HEK293 (cell line): ENCODE results near the gene ZNF248.

ENCODE experiments used
- CTCF ChIA-PET: fragments of 350-600 bp; formaldehyde crosslinking; extraction: SDS; loops from one replicate; lab custom pipeline; 2021; ENCODE audit warnings: antibody characterized with exemption; lab: Yijun Ruan, JAX
- POLR2A ChIA-PET: fragments of 300-600 bp; formaldehyde crosslinking; extraction: SDS; loops from one replicate; lab custom pipeline; 2020; ENCODE audit warnings: antibody characterized with exemption, inconsistent platforms; lab: Yijun Ruan, JAX
- H3K27ac ChIP-seq: fragments of 200-500 bp; sonication (Bioruptor generic); 2 replicates; pipeline ENCODE4 v1.5.1; 2014; ENCODE audit warnings: low read depth, low read length, control low read depth, inconsistent platforms; ENCODE audit errors: extremely low read depth
- H3K36me3 ChIP-seq, 2 experiments: fragments of 200-500 bp in 1 of 2; sonication (Bioruptor generic) in 1 of 2; 1 replicate in 1 of 2; 2 replicates in 1 of 2; pipeline ENCODE4 v1.5.1; 2014 to 2017; ENCODE audit warnings: inconsistent platforms in 2 of 2, low read length in 2 of 2; ENCODE audit not compliant: control insufficient read depth in 2 of 2, insufficient read depth in 1 of 2
- H3K4me1 ChIP-seq: fragments of 200-500 bp; sonication (Bioruptor generic); 2 replicates; pipeline ENCODE4 v1.5.1; 2014; ENCODE audit warnings: mild to moderate bottlenecking, low read length, inconsistent platforms; ENCODE audit not compliant: control insufficient read depth, insufficient read depth
- H3K4me3 ChIP-seq: 2 replicates; pipeline ENCODE4 v1.5.1; 2011; ENCODE audit warnings: low read depth, mild to moderate bottlenecking, control low read depth, low read length, moderate library complexity
- H3K9me3 ChIP-seq: fragments of 200-500 bp; sonication (Bioruptor generic); 2 replicates; pipeline ENCODE4 v1.5.1; 2014; ENCODE audit warnings: low read depth, low read length, inconsistent platforms; ENCODE audit not compliant: control insufficient read depth, insufficient read depth
- GLI2 ChIP-seq: fragments of 450-650 bp; formaldehyde crosslinking; IDR thresholded peaks from 2 replicates; pipeline ENCODE4; 2017; ENCODE audit warnings: missing biosample characterization, missing genetic modification characterization, low read depth, borderline replicate concordance
- KLF7 ChIP-seq: fragments of 450-650 bp; formaldehyde crosslinking; IDR thresholded peaks from 2 replicates; pipeline ENCODE4 v1.5.1; 2016; ENCODE audit warnings: missing biosample characterization, missing genetic modification characterization, borderline replicate concordance
- PRDM2 ChIP-seq: fragments of 450-650 bp; formaldehyde crosslinking; IDR thresholded peaks from 2 replicates; pipeline ENCODE4 v1.5.1; 2016; ENCODE audit warnings: missing biosample characterization, missing genetic modification characterization, borderline replicate concordance
- WT1 ChIP-seq: fragments of 450-650 bp; formaldehyde crosslinking; IDR thresholded peaks from 2 replicates; pipeline ENCODE4 v1.5.1; 2016; ENCODE audit warnings: missing biosample characterization, missing genetic modification characterization
- ZBTB1 ChIP-seq: fragments of 450-650 bp; formaldehyde crosslinking; IDR thresholded peaks from 2 replicates; pipeline ENCODE4 v1.5.1; 2016; ENCODE audit warnings: missing biosample characterization, missing genetic modification characterization
- ZFP41 ChIP-seq: fragments of 450-650 bp; formaldehyde crosslinking; IDR thresholded peaks from 2 replicates; pipeline ENCODE4 v1.5.1; 2016; ENCODE audit warnings: missing biosample characterization, missing genetic modification characterization, borderline replicate concordance
- ZNF248 ChIP-seq: fragments of 450-650 bp; formaldehyde crosslinking; IDR thresholded peaks from 2 replicates; pipeline ENCODE4 v1.5.1; 2017; ENCODE audit warnings: missing biosample characterization, missing genetic modification characterization
- ZNF26 ChIP-seq: fragments of 450-650 bp; formaldehyde crosslinking; IDR thresholded peaks from 2 replicates; pipeline ENCODE4 v1.5.1; 2016; ENCODE audit warnings: missing biosample characterization, missing genetic modification characterization
- ZNF37A ChIP-seq: fragments of 450-650 bp; IDR thresholded peaks from 2 replicates; pipeline ENCODE4 v1.5.1; 2018; ENCODE audit warnings: missing biosample characterization, missing genetic modification characterization
- ZNF394 ChIP-seq: fragments of 450-650 bp; formaldehyde crosslinking; IDR thresholded peaks from 2 replicates; pipeline ENCODE4 v1.5.1; 2016; ENCODE audit warnings: missing biosample characterization, missing genetic modification characterization, mild to moderate bottlenecking, moderate library complexity, borderline replicate concordance
- ZNF423 ChIP-seq: fragments of 450-650 bp; formaldehyde crosslinking; IDR thresholded peaks from 2 replicates; pipeline ENCODE4 v1.5.1; 2016; ENCODE audit warnings: missing biosample characterization, missing genetic modification characterization
- ZNF558 ChIP-seq: fragments of 450-650 bp; formaldehyde crosslinking; IDR thresholded peaks from 2 replicates; pipeline ENCODE4 v1.5.1; 2016; ENCODE audit warnings: missing biosample characterization, missing genetic modification characterization
- ZNF596 ChIP-seq: fragments of 450-650 bp; IDR thresholded peaks from 2 replicates; pipeline ENCODE4 v1.5.0; 2018; ENCODE audit warnings: missing biosample characterization, mild to moderate bottlenecking, missing genetic modification characterization, moderate library complexity
- ZNF660 ChIP-seq: fragments of 450-650 bp; IDR thresholded peaks from 2 replicates; pipeline ENCODE4 v1.5.1; 2018; ENCODE audit warnings: missing biosample characterization, mild to moderate bottlenecking, missing genetic modification characterization
- ZNF670 ChIP-seq: fragments of 450-650 bp; formaldehyde crosslinking; IDR thresholded peaks from 2 replicates; pipeline ENCODE4 v1.5.1; 2016; ENCODE audit warnings: missing biosample characterization, missing genetic modification characterization, low read depth
- ZSCAN23 ChIP-seq: fragments of 450-650 bp; formaldehyde crosslinking; IDR thresholded peaks from 2 replicates; pipeline ENCODE4 v1.5.1; 2016; ENCODE audit warnings: missing biosample characterization, missing genetic modification characterization
- TF ChIP-seq, protein P1 (sequence below): fragments of 450-650 bp; formaldehyde crosslinking; IDR thresholded peaks from 2 replicates; pipeline ENCODE4 v1.5.1; 2016; ENCODE audit warnings: missing biosample characterization, missing genetic modification characterization
- TF ChIP-seq, protein P2 (sequence below): fragments of 450-650 bp; formaldehyde crosslinking; IDR thresholded peaks from 2 replicates; pipeline ENCODE4 v1.5.1; 2016; ENCODE audit warnings: missing biosample characterization, missing genetic modification characterization
- TF ChIP-seq, protein P3 (sequence below): fragments of 450-650 bp; formaldehyde crosslinking; IDR thresholded peaks from 2 replicates; pipeline ENCODE4 v1.5.1; 2016; ENCODE audit warnings: missing biosample characterization, missing genetic modification characterization
- TF ChIP-seq, protein P4 (sequence below): fragments of 450-650 bp; IDR thresholded peaks from 2 replicates; pipeline ENCODE4 v1.5.1; 2018; ENCODE audit warnings: missing biosample characterization, mild to moderate bottlenecking, missing genetic modification characterization

The ZNF248 gene

GRCh38 chr10:37803269-37803668, 54.1 kb downstream of the ZNF248 start (continued):
- no peak for TF ChIP-seq ZNF37A
- TF ChIP-seq ZNF394 = no peak
- TF ChIP-seq KLF7 = no peak
- no peak for TF ChIP-seq ZNF26 (tag by site-specific recombination)
- no peak for TF ChIP-seq ZNF248 (tag by site-specific recombination)
- TF ChIP-seq WT1 (tag by site-specific recombination) = no peak
- no peak for TF ChIP-seq ZNF670 (tag by site-specific recombination)

DNA sequence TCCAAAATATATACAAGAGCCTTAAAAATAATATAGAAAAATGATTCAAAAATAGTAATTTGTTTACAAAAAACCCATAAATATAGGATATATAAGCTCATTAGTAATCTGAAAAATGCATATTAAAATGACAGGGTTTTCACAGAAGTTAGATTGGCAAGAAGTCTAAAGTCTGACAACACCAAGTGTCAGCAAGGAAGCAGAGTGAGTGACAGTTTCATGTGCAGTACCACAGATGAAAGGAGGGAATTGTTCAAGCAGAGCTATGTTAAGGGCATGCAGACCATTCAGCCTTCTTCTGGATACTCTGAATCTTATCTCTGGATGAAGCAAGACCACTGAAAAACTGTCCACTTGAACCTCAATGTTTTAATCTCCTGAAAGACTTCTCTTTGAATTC, 55.9 kb downstream of the ZNF248 start:
- no peak overlapping the region for H3K4me3 ChIP-seq
- no peak overlapping the region for H3K27ac ChIP-seq
- H3K4me1 ChIP-seq = no peaks in the 10 kb centered on the region
- ChIA-PET POLR2A (no interaction called here), CTCF (no interaction called here)
- no peaks in the 10 kb centered on the region for H3K36me3 ChIP-seq
- H3K9me3 ChIP-seq = no peaks in the 10 kb centered on the region
- TF ChIP-seq, protein P1, sequence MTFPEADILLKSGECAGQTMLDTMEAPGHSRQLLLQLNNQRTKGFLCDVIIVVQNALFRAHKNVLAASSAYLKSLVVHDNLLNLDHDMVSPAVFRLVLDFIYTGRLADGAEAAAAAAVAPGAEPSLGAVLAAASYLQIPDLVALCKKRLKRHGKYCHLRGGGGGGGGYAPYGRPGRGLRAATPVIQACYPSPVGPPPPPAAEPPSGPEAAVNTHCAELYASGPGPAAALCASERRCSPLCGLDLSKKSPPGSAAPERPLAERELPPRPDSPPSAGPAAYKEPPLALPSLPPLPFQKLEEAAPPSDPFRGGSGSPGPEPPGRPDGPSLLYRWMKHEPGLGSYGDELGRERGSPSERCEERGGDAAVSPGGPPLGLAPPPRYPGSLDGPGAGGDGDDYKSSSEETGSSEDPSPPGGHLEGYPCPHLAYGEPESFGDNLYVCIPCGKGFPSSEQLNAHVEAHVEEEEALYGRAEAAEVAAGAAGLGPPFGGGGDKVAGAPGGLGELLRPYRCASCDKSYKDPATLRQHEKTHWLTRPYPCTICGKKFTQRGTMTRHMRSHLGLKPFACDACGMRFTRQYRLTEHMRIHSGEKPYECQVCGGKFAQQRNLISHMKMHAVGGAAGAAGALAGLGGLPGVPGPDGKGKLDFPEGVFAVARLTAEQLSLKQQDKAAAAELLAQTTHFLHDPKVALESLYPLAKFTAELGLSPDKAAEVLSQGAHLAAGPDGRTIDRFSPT = no peak
- TF ChIP-seq ZSCAN23 (tag by site-specific recombination) (no peak), ZNF596 (tag by site-specific recombination) (no peak), GLI2 (tag by site-specific recombination) (no peak), ZFP41 (tag by site-specific recombination) (no peak), ZNF558 (tag by site-specific recombination) (no peak), ZNF423 (no peak), PRDM2 (tag by site-specific recombination) (no peak), ZBTB1 (tag by site-specific recombination) (no peak), ZNF660 (tag by site-specific recombination) (no peak)
- TF ChIP-seq, protein P2, sequence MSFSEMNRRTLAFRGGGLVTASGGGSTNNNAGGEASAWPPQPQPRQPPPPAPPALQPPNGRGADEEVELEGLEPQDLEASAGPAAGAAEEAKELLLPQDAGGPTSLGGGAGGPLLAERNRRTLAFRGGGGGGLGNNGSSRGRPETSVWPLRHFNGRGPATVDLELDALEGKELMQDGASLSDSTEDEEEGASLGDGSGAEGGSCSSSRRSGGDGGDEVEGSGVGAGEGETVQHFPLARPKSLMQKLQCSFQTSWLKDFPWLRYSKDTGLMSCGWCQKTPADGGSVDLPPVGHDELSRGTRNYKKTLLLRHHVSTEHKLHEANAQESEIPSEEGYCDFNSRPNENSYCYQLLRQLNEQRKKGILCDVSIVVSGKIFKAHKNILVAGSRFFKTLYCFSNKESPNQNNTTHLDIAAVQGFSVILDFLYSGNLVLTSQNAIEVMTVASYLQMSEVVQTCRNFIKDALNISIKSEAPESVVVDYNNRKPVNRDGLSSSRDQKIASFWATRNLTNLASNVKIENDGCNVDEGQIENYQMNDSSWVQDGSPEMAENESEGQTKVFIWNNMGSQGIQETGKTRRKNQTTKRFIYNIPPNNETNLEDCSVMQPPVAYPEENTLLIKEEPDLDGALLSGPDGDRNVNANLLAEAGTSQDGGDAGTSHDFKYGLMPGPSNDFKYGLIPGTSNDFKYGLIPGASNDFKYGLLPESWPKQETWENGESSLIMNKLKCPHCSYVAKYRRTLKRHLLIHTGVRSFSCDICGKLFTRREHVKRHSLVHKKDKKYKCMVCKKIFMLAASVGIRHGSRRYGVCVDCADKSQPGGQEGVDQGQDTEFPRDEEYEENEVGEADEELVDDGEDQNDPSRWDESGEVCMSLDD (tag by site-specific recombination) = no peak
- TF ChIP-seq, protein P3, sequence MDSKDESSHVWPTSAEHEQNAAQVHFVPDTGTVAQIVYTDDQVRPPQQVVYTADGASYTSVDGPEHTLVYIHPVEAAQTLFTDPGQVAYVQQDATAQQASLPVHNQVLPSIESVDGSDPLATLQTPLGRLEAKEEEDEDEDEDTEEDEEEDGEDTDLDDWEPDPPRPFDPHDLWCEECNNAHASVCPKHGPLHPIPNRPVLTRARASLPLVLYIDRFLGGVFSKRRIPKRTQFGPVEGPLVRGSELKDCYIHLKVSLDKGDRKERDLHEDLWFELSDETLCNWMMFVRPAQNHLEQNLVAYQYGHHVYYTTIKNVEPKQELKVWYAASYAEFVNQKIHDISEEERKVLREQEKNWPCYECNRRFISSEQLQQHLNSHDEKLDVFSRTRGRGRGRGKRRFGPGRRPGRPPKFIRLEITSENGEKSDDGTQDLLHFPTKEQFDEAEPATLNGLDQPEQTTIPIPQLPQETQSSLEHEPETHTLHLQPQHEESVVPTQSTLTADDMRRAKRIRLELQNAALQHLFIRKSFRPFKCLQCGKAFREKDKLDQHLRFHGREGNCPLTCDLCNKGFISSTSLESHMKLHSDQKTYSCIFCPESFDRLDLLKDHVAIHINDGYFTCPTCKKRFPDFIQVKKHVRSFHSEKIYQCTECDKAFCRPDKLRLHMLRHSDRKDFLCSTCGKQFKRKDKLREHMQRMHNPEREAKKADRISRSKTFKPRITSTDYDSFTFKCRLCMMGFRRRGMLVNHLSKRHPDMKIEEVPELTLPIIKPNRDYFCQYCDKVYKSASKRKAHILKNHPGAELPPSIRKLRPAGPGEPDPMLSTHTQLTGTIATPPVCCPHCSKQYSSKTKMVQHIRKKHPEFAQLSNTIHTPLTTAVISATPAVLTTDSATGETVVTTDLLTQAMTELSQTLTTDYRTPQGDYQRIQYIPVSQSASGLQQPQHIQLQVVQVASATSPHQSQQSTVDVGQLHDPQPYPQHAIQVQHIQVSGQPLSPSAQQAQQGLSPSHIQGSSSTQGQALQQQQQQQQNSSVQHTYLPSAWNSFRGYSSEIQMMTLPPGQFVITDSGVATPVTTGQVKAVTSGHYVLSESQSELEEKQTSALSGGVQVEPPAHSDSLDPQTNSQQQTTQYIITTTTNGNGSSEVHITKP (tag by site-specific recombination) = no peak
- TF ChIP-seq, protein P4, sequence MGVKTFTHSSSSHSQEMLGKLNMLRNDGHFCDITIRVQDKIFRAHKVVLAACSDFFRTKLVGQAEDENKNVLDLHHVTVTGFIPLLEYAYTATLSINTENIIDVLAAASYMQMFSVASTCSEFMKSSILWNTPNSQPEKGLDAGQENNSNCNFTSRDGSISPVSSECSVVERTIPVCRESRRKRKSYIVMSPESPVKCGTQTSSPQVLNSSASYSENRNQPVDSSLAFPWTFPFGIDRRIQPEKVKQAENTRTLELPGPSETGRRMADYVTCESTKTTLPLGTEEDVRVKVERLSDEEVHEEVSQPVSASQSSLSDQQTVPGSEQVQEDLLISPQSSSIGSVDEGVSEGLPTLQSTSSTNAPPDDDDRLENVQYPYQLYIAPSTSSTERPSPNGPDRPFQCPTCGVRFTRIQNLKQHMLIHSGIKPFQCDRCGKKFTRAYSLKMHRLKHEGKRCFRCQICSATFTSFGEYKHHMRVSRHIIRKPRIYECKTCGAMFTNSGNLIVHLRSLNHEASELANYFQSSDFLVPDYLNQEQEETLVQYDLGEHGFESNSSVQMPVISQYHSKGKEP = no peak
